Body of pancreas (tissue), 4 donors: Measurements from ENCODE around the gene SUMO3.

ENCODE experiments used
- POLR2A ChIP-seq, 3 donors: fragments of 450-650 bp; IDR thresholded peaks; one replicate each; pipeline ENCODE4 v1.6.1; 2016; ENCODE audit warnings: antibody characterized with exemption in 3 of 3, mild to moderate bottlenecking in 2 of 3
- TF ChIP-seq, protein P1 (sequence below), 7 experiments: fragments of 450-650 bp in 4 of 7; fragments of 200-600 bp in 3 of 7; sonication (generic) in 3 of 7; IDR thresholded peaks; one replicate each; pipeline ENCODE4 v1.5.1; 2016 to 2019; ENCODE audit warnings: antibody characterized with exemption in 7 of 7

DNA sequence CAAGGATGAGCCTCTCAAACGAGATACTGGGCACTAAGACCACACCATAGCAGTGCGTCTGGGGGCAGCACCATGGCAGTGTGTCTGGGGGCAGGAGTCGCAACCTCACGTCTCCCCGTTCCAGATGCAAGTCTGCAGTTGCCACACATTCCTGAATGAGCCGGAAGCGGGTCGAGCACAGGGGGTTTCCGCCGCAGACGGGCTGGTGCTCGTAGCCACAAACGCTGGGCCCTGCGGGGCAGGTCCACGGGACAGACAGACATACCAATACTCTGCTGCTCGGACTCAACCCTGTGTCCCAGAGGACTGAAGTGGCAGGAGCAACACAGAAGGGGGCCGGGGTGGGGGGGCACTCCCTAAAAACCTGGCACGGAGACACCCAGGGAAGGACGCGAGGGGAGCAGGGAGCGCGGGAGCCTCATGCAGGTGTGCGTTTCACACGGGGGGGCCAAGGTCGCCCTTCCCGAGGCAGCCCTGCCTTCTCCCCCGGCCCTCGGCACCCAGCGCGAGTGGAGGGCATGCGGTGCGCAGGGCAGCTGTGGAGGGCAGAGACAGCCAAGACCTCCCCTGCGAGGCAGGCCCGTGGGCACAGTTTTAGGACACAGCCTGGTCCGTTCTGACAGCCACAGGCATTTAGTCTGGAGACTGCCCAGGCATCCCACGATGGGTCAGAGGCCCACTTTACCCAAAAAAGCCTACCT lies 31.1 kb upstream of the SUMO3 start:
- TF ChIP-seq, protein P1, sequence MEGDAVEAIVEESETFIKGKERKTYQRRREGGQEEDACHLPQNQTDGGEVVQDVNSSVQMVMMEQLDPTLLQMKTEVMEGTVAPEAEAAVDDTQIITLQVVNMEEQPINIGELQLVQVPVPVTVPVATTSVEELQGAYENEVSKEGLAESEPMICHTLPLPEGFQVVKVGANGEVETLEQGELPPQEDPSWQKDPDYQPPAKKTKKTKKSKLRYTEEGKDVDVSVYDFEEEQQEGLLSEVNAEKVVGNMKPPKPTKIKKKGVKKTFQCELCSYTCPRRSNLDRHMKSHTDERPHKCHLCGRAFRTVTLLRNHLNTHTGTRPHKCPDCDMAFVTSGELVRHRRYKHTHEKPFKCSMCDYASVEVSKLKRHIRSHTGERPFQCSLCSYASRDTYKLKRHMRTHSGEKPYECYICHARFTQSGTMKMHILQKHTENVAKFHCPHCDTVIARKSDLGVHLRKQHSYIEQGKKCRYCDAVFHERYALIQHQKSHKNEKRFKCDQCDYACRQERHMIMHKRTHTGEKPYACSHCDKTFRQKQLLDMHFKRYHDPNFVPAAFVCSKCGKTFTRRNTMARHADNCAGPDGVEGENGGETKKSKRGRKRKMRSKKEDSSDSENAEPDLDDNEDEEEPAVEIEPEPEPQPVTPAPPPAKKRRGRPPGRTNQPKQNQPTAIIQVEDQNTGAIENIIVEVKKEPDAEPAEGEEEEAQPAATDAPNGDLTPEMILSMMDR (IDR thresholded peaks at IDR 0.05): no peak
- TF ChIP-seq POLR2A (IDR thresholded peaks at IDR 0.05): no peak
